GM12878 (cell line): ENCODE measurements around the gene SCYL1. TPM values are rescaled to one million over a fixed set of nuclear protein-coding genes. Genes with fewer than 3 reads are reported as not detected.

Experiments
- ATAC-seq: fragments of 200-7000 bp; cut with Tn5 transposase; 3 replicates; pipeline ENCODE4 v1.9.1; 2020; ENCODE audit warnings: mild to moderate bottlenecking, moderate library complexity
- BruUV-seq: library from RNA; stranded (reverse); fragments of 400-500 nt; replicated peaks from 2 replicates; lab custom pipeline; 2021; lab: Mats Ljungman, UMichigan
- CTCF ChIA-PET: fragments of 300-600 bp; sonication (Branson Sonifier 250); formaldehyde crosslinking; extraction: SDS; loops from one replicate; lab custom pipeline; 2021; ENCODE audit warnings: inconsistent platforms; lab: Yijun Ruan, JAX
- POLR2A ChIA-PET: fragments of 350-600 bp; formaldehyde crosslinking; extraction: SDS; loops from one replicate; lab custom pipeline; 2021; ENCODE audit warnings: inconsistent platforms; lab: Charles Lee
- RAD21 ChIA-PET: fragments of 300-600 bp; sonication (Branson Sonifier 250); formaldehyde crosslinking; loops from one replicate; lab custom pipeline; 2023; ENCODE audit warnings: antibody characterized with exemption; ENCODE audit not compliant: unreplicated experiment; lab: Charles Lee
- SMC1A ChIA-PET: fragments of 300-600 bp; sonication (Branson Sonifier 250); formaldehyde crosslinking; loops from one replicate; lab custom pipeline; 2023; ENCODE audit not compliant: unreplicated experiment, uncharacterized antibody; lab: Charles Lee
- DNase-seq: peaks from one replicate; pipeline ENCODE4 v3.0.0-alpha.2; 2011; ENCODE audit warnings: low read depth, low spot score
- FAIRE-seq: peaks from 3 replicates; lab custom pipeline; 2011; peaks lifted over from hg19 to GRCh38; lab: Jason Lieb, UNC
- H2AFZ ChIP-seq: 2 replicates; pipeline ENCODE4 v1.6.0; 2011; ENCODE audit warnings: low read depth, low read length, control low read depth; ENCODE audit not compliant: control insufficient read depth
- H3K27ac ChIP-seq: 2 replicates; pipeline ENCODE4 v1.5.1; 2011; ENCODE audit warnings: control low read depth; ENCODE audit not compliant: control insufficient read depth, insufficient read depth
- H3K27me3 ChIP-seq, 2 experiments: replicated peaks in 1 of 2; 2 replicates each; pipeline versions ENCODE4 v1.6.0 to v1.6.1; 2011; ENCODE audit warnings: low read length in 1 of 2; ENCODE audit not compliant: control insufficient read depth in 2 of 2, insufficient read depth in 2 of 2
- H3K36me3 ChIP-seq, 2 experiments: 2 replicates each; pipeline ENCODE4 v1.5.1; 2011; ENCODE audit warnings: low read length in 1 of 2; ENCODE audit not compliant: control insufficient read depth in 2 of 2, insufficient read depth in 2 of 2
- H3K4me1 ChIP-seq: 2 replicates; pipeline ENCODE4 v1.6.1; 2011; ENCODE audit warnings: mild to moderate bottlenecking, low read length, moderate library complexity, mixed read lengths; ENCODE audit not compliant: control insufficient read depth, insufficient read depth
- H3K4me2 ChIP-seq: 2 replicates; pipeline ENCODE4 v1.6.0; 2011; ENCODE audit warnings: control low read depth; ENCODE audit not compliant: control insufficient read depth, insufficient read depth
- H3K4me3 ChIP-seq: fragments of 200-600 bp; sonication (generic); 2 replicates; pipeline ENCODE4 v1.5.1; 2016
- H3K79me2 ChIP-seq: 2 replicates; pipeline ENCODE4 v1.6.0; 2011; ENCODE audit warnings: low read length; ENCODE audit not compliant: control insufficient read depth, insufficient read depth
- H3K9ac ChIP-seq: 2 replicates; pipeline ENCODE4 v1.8.0; 2011; ENCODE audit warnings: low read length, control low read depth, mixed read lengths; ENCODE audit not compliant: control insufficient read depth, insufficient read depth
- H3K9me3 ChIP-seq: replicated peaks from 3 replicates; pipeline ENCODE4 v1.5.1; 2011; ENCODE audit warnings: mild to moderate bottlenecking, low read length; ENCODE audit not compliant: control insufficient read depth, insufficient read depth
- H4K20me1 ChIP-seq: 2 replicates; pipeline ENCODE4 v1.6.0; 2011; ENCODE audit not compliant: control insufficient read depth, insufficient read depth
- CHD1 ChIP-seq: IDR thresholded peaks from 2 replicates; pipeline ENCODE4 v1.6.1; 2012; ENCODE audit warnings: low read depth, low read length, improper control_type of control experiment
- CREM ChIP-seq: IDR thresholded peaks from 2 replicates; pipeline ENCODE4 v1.6.1; 2014; ENCODE audit warnings: antibody characterized with exemption, low read depth
- HDAC6 ChIP-seq: fragments of 200-600 bp; sonication (generic); IDR thresholded peaks from one replicate; pipeline ENCODE4 v1.8.0; 2017; ENCODE audit warnings: antibody characterized with exemption; ENCODE audit not compliant: unreplicated experiment
- IKZF2 ChIP-seq, 2 experiments: fragments of 450-650 bp; IDR thresholded peaks; 2 replicates each; pipeline ENCODE4 v1.6.1; 2017; ENCODE audit warnings: mild to moderate bottlenecking in 2 of 2, moderate library complexity in 2 of 2
- RBBP5 ChIP-seq: fragments of 200-600 bp; sonication (generic); conservative IDR thresholded peaks from 2 replicates; pipeline ENCODE4 v1.6.1; 2016
- SP1 ChIP-seq: IDR thresholded peaks from one replicate; pipeline ENCODE4 v1.6.1; 2011; ENCODE audit warnings: low read depth, low read length
- SPI1 ChIP-seq: IDR thresholded peaks from 2 replicates; pipeline ENCODE4 v1.6.1; 2011; ENCODE audit warnings: low read depth, mild to moderate bottlenecking, low read length, moderate library complexity, borderline replicate concordance; ENCODE audit not compliant: insufficient read depth
- TARDBP ChIP-seq: IDR thresholded peaks from 2 replicates; pipeline ENCODE4 v1.6.1; 2016; ENCODE audit warnings: borderline replicate concordance
- ZNF622 ChIP-seq: fragments of 450-650 bp; IDR thresholded peaks from 2 replicates; pipeline ENCODE4 v1.6.1; 2017; ENCODE audit warnings: mild to moderate bottlenecking, inconsistent platforms
- ZSCAN29 ChIP-seq: fragments of 450-650 bp; IDR thresholded peaks from 2 replicates; pipeline ENCODE4 v1.6.1; 2017; ENCODE audit warnings: mild to moderate bottlenecking, moderate library complexity
- WGBS: methylation state at CpG from one replicate; pipeline ENCODE4 v1.1.6; 2016; ENCODE audit warnings: low lambda C conversion rate; ENCODE audit not compliant: insufficient replicate concordance, insufficient coverage; ENCODE audit errors: missing lambda C conversion rate; 5-methylcytosine and 5-hydroxymethylcytosine counted together
- in situ Hi-C: fragments of 300-500 bp; cut with MboI; formaldehyde crosslinking; loops from 9 replicates; pipeline ENCODE4 v1.14.3; 2018; ENCODE audit warnings: mixed read lengths
- intact Hi-C: fragments of 100-400 bp; cut with micrococcal nuclease; formaldehyde crosslinking; loops from one replicate; pipeline ENCODE4 v1.14.2; 2022; ENCODE audit not compliant: unreplicated experiment
- polyA plus RNA-seq, 11 experiments: library from polyadenylated mRNA; depleted of rRNA in 4 of 11; unstranded in 6 of 11; stranded (reverse) in 5 of 11; fragments of >200 nt; fragmentation: Nextera tagmentation in 4 of 11; fragmentation: Illumina TruSeq in 1 of 11; extraction: Ambion mirVana in 4 of 11; extraction: Trizol in 1 of 11; gene quantifications; 1 replicate in 1 of 11; 2 replicates in 10 of 11; pipeline versions ENCODE4 v1.2.1 to v1.2.3, GENCODE V29; 2011 to 2016; ENCODE audit warnings: inconsistent platforms in 2 of 11, missing spikeins in 2 of 11, low read depth in 1 of 11
- total RNA-seq, 4 experiments: library from RNA; depleted of rRNA in 3 of 4; stranded (reverse); fragments of >200 nt in 3 of 4; fragmentation: Illumina TruSeq in 1 of 4; extraction: Trizol in 1 of 4; gene quantifications; 2 replicates each; pipeline versions ENCODE4 v1.2.1 to v1.2.3, GENCODE V29; 2013 to 2021
- TF ChIP-seq, protein P1 (sequence below): IDR thresholded peaks from 2 replicates; pipeline ENCODE4 v1.6.1; 2012; ENCODE audit warnings: low read depth, low read length, improper control_type of control experiment
- TF ChIP-seq, protein P2 (sequence below): fragments of 450-650 bp; formaldehyde crosslinking; IDR thresholded peaks from 2 replicates; pipeline ENCODE4 v1.5.0; 2022; ENCODE audit warnings: mild to moderate bottlenecking, missing genetic modification characterization

SCYL1 gene
- total and polyA plus RNA-seq, 10 of the 15 experiments (the other 5 are each of a cell fraction or from before 2014, with no cell fraction given), result 0.80 to 82.7 (median 51.2) TPM

DNA sequence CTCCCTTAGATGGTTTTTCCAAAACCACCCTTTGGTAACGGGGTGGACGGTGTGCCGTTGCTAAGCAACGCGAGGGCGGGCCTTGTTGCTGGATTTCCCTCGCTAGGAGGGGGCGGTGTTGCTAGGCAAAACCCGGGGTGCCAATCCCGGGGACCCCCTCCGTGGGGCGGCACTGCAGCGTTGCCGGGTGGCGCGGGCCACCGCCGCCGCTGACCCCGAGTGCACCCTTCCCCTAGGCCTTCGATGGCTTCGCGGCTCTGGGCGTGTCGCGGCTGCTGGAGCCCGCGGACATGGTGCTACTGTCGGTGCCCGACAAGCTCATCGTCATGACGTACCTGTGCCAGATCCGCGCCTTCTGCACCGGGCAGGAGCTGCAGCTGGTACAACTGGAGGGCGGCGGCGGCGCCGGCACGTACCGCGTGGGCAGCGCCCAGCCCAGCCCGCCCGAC is 59.9 kb downstream of the SCYL1 start:
- WGBS, result 99% methylated on average over 26 of the region's 46 CpGs

More for the DNA sequence above, 59.9 kb downstream of the SCYL1 start:
- no peak for TF ChIP-seq ZSCAN29
- no peak for TF ChIP-seq IKZF2 (IDR thresholded peaks at IDR 0.05)
- TF ChIP-seq HDAC6, result no peak
- TF ChIP-seq CHD1, result no peak
- no peak for TF ChIP-seq SPI1
- no peak for TF ChIP-seq ZNF622
- no peak for TF ChIP-seq CREM
- TF ChIP-seq, protein P1, sequence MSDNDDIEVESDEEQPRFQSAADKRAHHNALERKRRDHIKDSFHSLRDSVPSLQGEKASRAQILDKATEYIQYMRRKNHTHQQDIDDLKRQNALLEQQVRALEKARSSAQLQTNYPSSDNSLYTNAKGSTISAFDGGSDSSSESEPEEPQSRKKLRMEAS, result no peak
- no peak for TF ChIP-seq TARDBP
- TF ChIP-seq RBBP5, result no peak
- no peak for TF ChIP-seq SP1
- TF ChIP-seq, protein P2, sequence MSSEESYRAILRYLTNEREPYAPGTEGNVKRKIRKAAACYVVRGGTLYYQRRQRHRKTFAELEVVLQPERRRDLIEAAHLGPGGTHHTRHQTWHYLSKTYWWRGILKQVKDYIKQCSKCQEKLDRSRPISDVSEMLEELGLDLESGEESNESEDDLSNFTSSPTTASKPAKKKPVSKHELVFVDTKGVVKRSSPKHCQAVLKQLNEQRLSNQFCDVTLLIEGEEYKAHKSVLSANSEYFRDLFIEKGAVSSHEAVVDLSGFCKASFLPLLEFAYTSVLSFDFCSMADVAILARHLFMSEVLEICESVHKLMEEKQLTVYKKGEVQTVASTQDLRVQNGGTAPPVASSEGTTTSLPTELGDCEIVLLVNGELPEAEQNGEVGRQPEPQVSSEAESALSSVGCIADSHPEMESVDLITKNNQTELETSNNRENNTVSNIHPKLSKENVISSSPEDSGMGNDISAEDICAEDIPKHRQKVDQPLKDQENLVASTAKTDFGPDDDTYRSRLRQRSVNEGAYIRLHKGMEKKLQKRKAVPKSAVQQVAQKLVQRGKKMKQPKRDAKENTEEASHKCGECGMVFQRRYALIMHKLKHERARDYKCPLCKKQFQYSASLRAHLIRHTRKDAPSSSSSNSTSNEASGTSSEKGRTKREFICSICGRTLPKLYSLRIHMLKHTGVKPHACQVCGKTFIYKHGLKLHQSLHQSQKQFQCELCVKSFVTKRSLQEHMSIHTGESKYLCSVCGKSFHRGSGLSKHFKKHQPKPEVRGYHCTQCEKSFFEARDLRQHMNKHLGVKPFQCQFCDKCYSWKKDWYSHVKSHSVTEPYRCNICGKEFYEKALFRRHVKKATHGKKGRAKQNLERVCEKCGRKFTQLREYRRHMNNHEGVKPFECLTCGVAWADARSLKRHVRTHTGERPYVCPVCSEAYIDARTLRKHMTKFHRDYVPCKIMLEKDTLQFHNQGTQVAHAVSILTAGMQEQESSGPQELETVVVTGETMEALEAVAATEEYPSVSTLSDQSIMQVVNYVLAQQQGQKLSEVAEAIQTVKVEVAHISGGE (CRISPR knock-in tag), result no peak
- TF ChIP-seq, all 136 proteins: peak for 0
- intact Hi-C loops, result no loop called here
- SMC1A ChIA-PET, result interaction anchor here (3.9 to 6.2 kb wide), 2 partner anchors 8 to 13 kb away, joined by 37 to 93 read pairs; partner anchors contain the start of genes EHBP1L1, FAM89B and ZNRD2
- POLR2A ChIA-PET, result interaction anchor here (5.9 kb wide), 1 partner anchor 8 kb away, joined by 129 read pairs; the partner anchor contains the start of gene EHBP1L1
- BruUV-seq, result no TSS peak
- Histone ChIP-seq H3K36me3 (peaks cover 14% of the 10 kb centered on the region in 2 experiments; a peak in 3 of 4 replicates), H2AFZ (no peak overlapping the region), H3K27ac (no peak overlapping the region), H3K9me3 (no peaks in the 10 kb centered on the region), H3K4me3 (no peak overlapping the region), H3K4me1 (peaks cover 44% of the 10 kb centered on the region), H3K4me2 (no peak overlapping the region), H4K20me1 (no peaks in the 10 kb centered on the region), H3K27me3 (no peaks in the 10 kb centered on the region), H3K79me2 (peaks cover 16% of the 10 kb centered on the region), H3K9ac (no peak overlapping the region)
- FAIRE-seq (no peak), DNase-seq (no peak), ATAC-seq (no peak)
- RAD21 ChIA-PET, result interaction anchor here (6.5 kb wide), 1 partner anchor 8 kb away, joined by 132 read pairs; the partner anchor contains the start of gene EHBP1L1
- CTCF ChIA-PET, result no interaction called here
- in situ Hi-C loops, result no loop called here
